ENCODE measurements around the gene LRRC61.
"Not testable (repeated sequence)": the region's sequence is repeated elsewhere in the genome, so short reads cannot be mapped to it uniquely, and the experiment has no call there.

Gene LRRC61

GRCh38 chr7:150385302-150385723, 62.2 kb downstream of the LRRC61 start:
- DNase-seq, result no peak

GRCh38 chr7:150385884-150386283, 62.7 kb downstream of the LRRC61 start:
- DNase-seq, result not testable (repeated sequence)
